ENCODE measurements around the gene HK3.

Gene HK3

GRCh38 chr5:176904276-176904675, 5.1 kb upstream of the HK3 start:
- no peak for TF ChIP-seq CTCF (IDR thresholded peaks at IDR 0.05; ENCODE audit: low read depth, low read length)
- no peak for DNase-seq (ENCODE audit: low read depth in 2 of 2)
- H3K4me3 ChIP-seq (replicated peaks in 1 of 2; ENCODE audit: low read depth in 2 of 2, low read length in 2 of 2) = no peak overlapping the region

- no peak for TF ChIP-seq CTCF (IDR thresholded peaks at IDR 0.05; ENCODE audit: low read depth, low read length)
- DNase-seq (ENCODE audit: low read depth in 2 of 2) = no peak
- no peak overlapping the region for H3K4me3 ChIP-seq (replicated peaks in 1 of 2; ENCODE audit: low read depth in 2 of 2, low read length in 2 of 2)
These were observed 3.9 kb upstream of the HK3 start for GRCh38 chr5:176902911-176903664.

GRCh38 chr5:176902102-176902814, 3.1 kb upstream of the HK3 start:
- no peak overlapping the region for H3K4me3 ChIP-seq (replicated peaks in 1 of 2; ENCODE audit: low read depth in 2 of 2, low read length in 2 of 2)
- no peak for TF ChIP-seq CTCF (IDR thresholded peaks at IDR 0.05; ENCODE audit: low read depth, low read length)
- DNase-seq (ENCODE audit: low read depth in 2 of 2) = no peak

- H3K4me3 ChIP-seq (replicated peaks in 1 of 2; ENCODE audit: low read depth in 2 of 2, low read length in 2 of 2) = no peak overlapping the region
- no peak for TF ChIP-seq CTCF (IDR thresholded peaks at IDR 0.05; ENCODE audit: low read depth, low read length)
- DNase-seq (ENCODE audit: low read depth in 2 of 2) = peak in 1 of 2 donors; percentile 8
These were observed 2.3 kb upstream of the HK3 start for GRCh38 chr5:176901260-176902101.

GRCh38 chr5:176900780-176901204, 1.6 kb upstream of the HK3 start:
- no peak for DNase-seq (ENCODE audit: low read depth in 2 of 2)
- no peak for TF ChIP-seq CTCF (IDR thresholded peaks at IDR 0.05; ENCODE audit: low read depth, low read length)
- no peak overlapping the region for H3K4me3 ChIP-seq (replicated peaks in 1 of 2; ENCODE audit: low read depth in 2 of 2, low read length in 2 of 2)

GRCh38 chr5:176899946-176900779, 1.0 kb upstream of the HK3 start:
- DNase-seq (ENCODE audit: low read depth in 2 of 2) = no peak
- H3K4me3 ChIP-seq (replicated peaks in 1 of 2; ENCODE audit: low read depth in 2 of 2, low read length in 2 of 2) = no peak overlapping the region
- no peak for TF ChIP-seq CTCF (IDR thresholded peaks at IDR 0.05; ENCODE audit: low read depth, low read length)
